Heart right ventricle (tissue), 16 donors: ENCODE measurements around the gene MPRIP. TPM values are rescaled to one million over a fixed set of nuclear protein-coding genes. Genes with fewer than 3 reads are reported as not detected.

Experiments
- ATAC-seq, 8 donors: fragments of 200-7000 bp; cut with Tn5 transposase; one replicate each; pipeline ENCODE4 v1.9.1; 2020; ENCODE audit warnings: mild to moderate bottlenecking in 8 of 8, moderate library complexity in 8 of 8, moderate number of reproducible peaks in 1 of 8
- DNase-seq, 2 donors: peaks; one replicate each; pipeline ENCODE4 v3.0.0-alpha.2; 2020
- H3K27ac ChIP-seq, 10 donors: fragments of 200-600 bp; sonication (generic) in 2 of 10; one replicate each; pipeline versions ENCODE4 v1.5.0 to v1.8.0; 2020 to 2022; ENCODE audit warnings: mild to moderate bottlenecking in 3 of 10
- H3K27me3 ChIP-seq, 7 donors: fragments of 200-600 bp; one replicate each; pipeline ENCODE4 v1.8.0; 2021 to 2022; ENCODE audit warnings: mild to moderate bottlenecking in 2 of 7
- H3K36me3 ChIP-seq, 9 donors: fragments of 200-600 bp; sonication (generic) in 1 of 9; one replicate each; pipeline versions ENCODE4 v1.5.0 to v1.8.0; 2020 to 2022; ENCODE audit warnings: mild to moderate bottlenecking in 2 of 9
- H3K4me1 ChIP-seq, 9 donors: fragments of 200-600 bp; sonication (generic) in 1 of 9; one replicate each; pipeline versions ENCODE4 v1.5.0 to v1.8.0; 2020 to 2022; ENCODE audit warnings: mild to moderate bottlenecking in 4 of 9
- H3K4me3 ChIP-seq, 10 donors: fragments of 200-600 bp; sonication (generic) in 2 of 10; one replicate each; pipeline versions ENCODE4 v1.5.0 to v1.8.0; 2020 to 2022; ENCODE audit warnings: mild to moderate bottlenecking in 7 of 10, moderate library complexity in 2 of 10
- H3K9me3 ChIP-seq, 11 donors: fragments of 200-600 bp in 10 of 11; sonication (generic) in 2 of 11; one replicate each; pipeline versions ENCODE4 v1.5.0 to v1.8.0; 2013 to 2022; ENCODE audit warnings: mild to moderate bottlenecking in 2 of 11, control low read depth in 1 of 11, moderate library complexity in 1 of 11
- CTCF ChIP-seq, 9 donors: fragments of 200-600 bp; sonication (generic) in 2 of 9; IDR thresholded peaks; one replicate each; pipeline versions ENCODE4 v1.5.0 to v1.8.0; 2021 to 2022; ENCODE audit warnings: antibody characterized with exemption in 9 of 9, mild to moderate bottlenecking in 5 of 9, moderate library complexity in 1 of 9
- WGBS, 2 donors: extraction: QIAGEN DNeasy Blood & Tissue Kit; methylation state at CpG; one replicate each; pipeline ENCODE4 v1.1.7; 2013; ENCODE audit warnings: inconsistent platforms in 1 of 2; 5-methylcytosine and 5-hydroxymethylcytosine counted together
- intact Hi-C, 10 donors: fragments of 100-400 bp; cut with DNase I; formaldehyde crosslinking; loops; one replicate each; pipeline versions ENCODE4 v1.11.1 to v1.14.2; 2022
- polyA plus RNA-seq, 2 donors: library from polyadenylated mRNA; stranded (reverse); fragments of 200-250 nt; gene quantifications; one replicate each; pipeline ENCODE4 v1.2.3, GENCODE V29; 2013
- total RNA-seq, 10 donors: library from RNA; stranded (reverse); fragmentation: NEBNext Ultra II Directional in 3 of 10; extraction: Animal tissue kit (Norgen Biotek cat#: 25700) in 3 of 10; gene quantifications; one replicate each; pipeline versions ENCODE4 v1.2.1 to v1.2.4, GENCODE V29; 2021 to 2023
- donor health status: Arrhythmogenic right ventricular cardiomyopathy.
- donor health status: ischemic (EF 13 %, LVEDD 7.1; RV severe dilation, severe dysfunction).
- donor health status: healthy with polysubstance abuse.
- donor health status: DM: no; HTN: yes; CAD: no.
- donor health status: DM: no; HTN: no; CAD: no.
- donor health status: ischemic (EF 25% LVEDD 6.9; RV normal size, moderate dysfunction).
- donor health status: ischemic (EF 25% LVEDD 5.7; RV mildly dilated, moderate dysfunction).
- donor health status: healthy.
- donor health status: DM: yes; HTN: yes; CAD: no.
- donor health status: Ischemic cardiomyopathy.
- donor health status: ischemic (EF 35%, LVEDD 5.7; RV mildly dilated, moderate dysfunction).
- donor health status: nonischemic (EF 11% LVEDD 7.7; RV severe dilation, severe dysfunction).
- donor health status: DM: yes; HTN: yes; CAD: no.
- donor health status: PGD.
- donor health status: ischemic (EF 29% LVEDD 5.4; RV normal size, mild dysfunction).
- donor health status: nonischemic (EF 23%, LVEDD 6.1; RV moderate dilation, normal function).

The MPRIP gene
- total and polyA plus RNA-seq, 12 donors, result 225 to 409 (median 321) TPM

GRCh38 chr17:17104036-17104435 is 61.8 kb downstream of the MPRIP start:
- Histone ChIP-seq H3K4me3 (no peak overlapping the region), H3K4me1 (peaks cover 50 to 100% (median 90%) of the 10 kb centered on the region in 9 donors), H3K27me3 (no peaks in the 10 kb centered on the region), H3K9me3 (no peaks in the 10 kb centered on the region), H3K36me3 (peaks cover 0 to 17% (median 0%) of the 10 kb centered on the region in 9 donors), H3K27ac (peak overlapping the region in 9 of 10 donors; percentile 26 to 90 (median 75))
- no peak for ATAC-seq
- 87 to 92% methylated on average over 6 of the region's 6 CpGs for WGBS, 2 donors
- intact Hi-C loops, result loop anchor here in 1 of 10 donors (10.0 kb wide), 1 partner anchor 59 kb away; the partner anchor contains the start of gene MPRIP
- no peak for DNase-seq
- TF ChIP-seq CTCF (IDR thresholded peaks at IDR 0.05), result no peak

- peaks cover 49 to 100% (median 90%) of the 10 kb centered on the region in 9 donors for H3K4me1 ChIP-seq
- DNase-seq, result no peak
- ATAC-seq, result no peak
- no peak for TF ChIP-seq CTCF (IDR thresholded peaks at IDR 0.05)
- peaks cover 0 to 17% (median 0%) of the 10 kb centered on the region in 9 donors for H3K36me3 ChIP-seq
- no peaks in the 10 kb centered on the region for H3K9me3 ChIP-seq
- intact Hi-C loops, result loop anchor here in 1 of 10 donors (10.0 kb wide), 1 partner anchor 60 kb away; the partner anchor contains the start of gene MPRIP
- peak overlapping the region in 9 of 10 donors; percentile 26 to 90 (median 75) for H3K27ac ChIP-seq
- no peak overlapping the region for H3K4me3 ChIP-seq
- 59 to 61% methylated on average over 11 of the region's 11 CpGs for WGBS, 2 donors
- H3K27me3 ChIP-seq, result no peaks in the 10 kb centered on the region
These were observed 62.2 kb downstream of the MPRIP start for GRCh38 chr17:17104494-17104893.

- 87 to 90% methylated on average over 7 of the region's 7 CpGs for WGBS, 2 donors
- Histone ChIP-seq H3K9me3 (no peaks in the 10 kb centered on the region), H3K27me3 (no peaks in the 10 kb centered on the region), H3K27ac (peak overlapping the region; percentile 7 to 90 (median 73)), H3K36me3 (peaks cover 0 to 12% (median 0%) of the 10 kb centered on the region in 9 donors), H3K4me1 (peaks cover 51 to 100% (median 93%) of the 10 kb centered on the region in 9 donors), H3K4me3 (no peak overlapping the region)
- no peak for ATAC-seq
- TF ChIP-seq CTCF (IDR thresholded peaks at IDR 0.05), result no peak
- no peak for DNase-seq
- intact Hi-C loops, result loop anchor here in 2 of 10 donors (5.0 to 10.0 kb wide), 2 partner anchors 61 to 64 kb away; partner anchors contain the start of gene MPRIP (in 2 of the 2)
These were observed 63.7 kb downstream of the MPRIP start for GRCh38 chr17:17105976-17106375.

GRCh38 chr17:17106756-17107155 is 64.5 kb downstream of the MPRIP start:
- Histone ChIP-seq H3K4me3 (no peak overlapping the region), H3K27me3 (no peaks in the 10 kb centered on the region), H3K4me1 (peaks cover 51 to 100% (median 97%) of the 10 kb centered on the region in 9 donors), H3K36me3 (peaks cover 0 to 12% (median 0%) of the 10 kb centered on the region in 9 donors), H3K27ac (peak overlapping the region; percentile 7 to 90 (median 73)), H3K9me3 (no peaks in the 10 kb centered on the region)
- WGBS, 2 donors, result 18 to 19% methylated on average over 3 of the region's 3 CpGs
- intact Hi-C loops, result loop anchor here in 2 of 10 donors (5.0 to 10.0 kb wide), 2 partner anchors 62 to 64 kb away; partner anchors contain the start of gene MPRIP (in 2 of the 2)
- no peak for TF ChIP-seq CTCF (IDR thresholded peaks at IDR 0.05)
- DNase-seq (peak in 1 of 2 donors; percentile 65), ATAC-seq (peak in 4 of 8 donors; percentile 7 to 45 (median 22))
